Naive thymus-derived CD4-positive, alpha-beta T cell (primary cell): Measurements from ENCODE around the gene RPL12. TPM values are rescaled to one million over a fixed set of nuclear protein-coding genes. Genes with fewer than 3 reads are reported as not detected.

Source experiments
- ATAC-seq: fragments of 150-1000 bp; cut with Tn5 transposase; 2 replicates; pipeline ENCODE4 v1.10.0; 2021; ENCODE audit warnings: mild to moderate bottlenecking, moderate library complexity
- CTCF ChIA-PET: fragments of 350-600 bp; sonication (Branson Sonifier 250); formaldehyde crosslinking; loops from one replicate; lab custom pipeline; 2021; ENCODE audit warnings: antibody characterized with exemption; lab: Charles Lee
- POLR2A ChIA-PET: fragments of 350-600 bp; sonication (Branson Sonifier 250); formaldehyde crosslinking; loops from one replicate; lab custom pipeline; 2021; ENCODE audit warnings: antibody characterized with exemption, inconsistent platforms; lab: Charles Lee
- DNase-seq, 9 donors: peaks; one replicate each; pipeline versions ENCODE4 v3.0.0 to v3.0.0-alpha.2; 2020 to 2022; ENCODE audit warnings: mixed read lengths in 1 of 9
- H3K27ac ChIP-seq: one replicate; pipeline ENCODE4 v1.7.0; 2013; ENCODE audit warnings: mild to moderate bottlenecking, low read depth, low read length, moderate library complexity
- H3K27me3 ChIP-seq, 2 donors: one replicate each; pipeline ENCODE4 v1.7.0; 2013; ENCODE audit warnings: low read length in 2 of 2, mild to moderate bottlenecking in 2 of 2, moderate library complexity in 2 of 2; ENCODE audit not compliant: control insufficient read depth in 2 of 2, insufficient read depth in 2 of 2
- H3K36me3 ChIP-seq, 3 experiments: 1 replicate in 2 of 3; 2 replicates in 1 of 3; pipeline ENCODE4 v1.7.0; 2013; ENCODE audit warnings: low read length in 3 of 3, mild to moderate bottlenecking in 3 of 3, moderate library complexity in 1 of 3; ENCODE audit not compliant: insufficient read depth in 3 of 3, control insufficient read depth in 2 of 3
- H3K4me1 ChIP-seq, 2 donors: one replicate each; pipeline ENCODE4 v1.7.0; 2013; ENCODE audit warnings: low read length in 2 of 2, mild to moderate bottlenecking in 2 of 2, moderate library complexity in 1 of 2; ENCODE audit not compliant: control insufficient read depth in 2 of 2, insufficient read depth in 2 of 2
- H3K4me3 ChIP-seq: 2 replicates; pipeline ENCODE4 v1.7.0; 2013; ENCODE audit warnings: mild to moderate bottlenecking, low read length
- H3K9me3 ChIP-seq, 3 experiments: 1 replicate in 2 of 3; 2 replicates in 1 of 3; pipeline ENCODE4 v1.7.0; 2013; ENCODE audit warnings: low read length in 3 of 3; ENCODE audit not compliant: control insufficient read depth in 2 of 3
- H3K27ac Mint-ChIP-seq, 9 donors: one replicate each; pipeline ENCODE4 v1.8.0; 2020 to 2022; ENCODE audit warnings: mixed read lengths in 9 of 9, mild to moderate bottlenecking in 8 of 9, moderate library complexity in 5 of 9, inconsistent platforms in 2 of 9
- H3K27me3 Mint-ChIP-seq, 5 donors: one replicate each; pipeline ENCODE4 v1.8.0; 2021 to 2022; ENCODE audit warnings: mixed read lengths in 5 of 5, mild to moderate bottlenecking in 1 of 5
- H3K36me3 Mint-ChIP-seq, 5 donors: one replicate each; pipeline ENCODE4 v1.8.0; 2020 to 2022; ENCODE audit warnings: mixed read lengths in 5 of 5, mild to moderate bottlenecking in 3 of 5, inconsistent platforms in 1 of 5
- H3K4me1 Mint-ChIP-seq, 7 donors: one replicate each; pipeline ENCODE4 v1.8.0; 2020 to 2022; ENCODE audit warnings: mixed read lengths in 7 of 7, mild to moderate bottlenecking in 3 of 7, inconsistent platforms in 1 of 7
- H3K4me3 Mint-ChIP-seq, 10 donors: one replicate each; pipeline ENCODE4 v1.8.0; 2020 to 2022; ENCODE audit warnings: mild to moderate bottlenecking in 10 of 10, mixed read lengths in 10 of 10, moderate library complexity in 6 of 10, inconsistent platforms in 2 of 10
- H3K9me3 Mint-ChIP-seq, 11 donors: one replicate each; pipeline ENCODE4 v1.8.0; 2020 to 2022; ENCODE audit warnings: mixed read lengths in 11 of 11, mild to moderate bottlenecking in 4 of 11, inconsistent platforms in 1 of 11, moderate library complexity in 1 of 11
- intact Hi-C, 2 donors: fragments of 100-400 bp; cut with micrococcal nuclease; formaldehyde crosslinking; loops; one replicate each; pipeline ENCODE4 v1.15.1; 2023
- polyA plus RNA-seq, 2 donors: library from polyadenylated mRNA; unstranded; fragments of 300-500 nt; fragmentation: Illumina TruSeq; gene quantifications; one replicate each; pipeline ENCODE4 v1.2.3, GENCODE V29; 2021
- total RNA-seq, 6 experiments: library from RNA in 5 of 6; stranded (reverse) in 5 of 6; gene quantifications; 1 replicate in 5 of 6; 2 replicates in 1 of 6; pipeline ENCODE4 v1.2.3 and lab custom pipeline; 2021 to 2026

RPL12 gene
- total and polyA plus RNA-seq, 7 experiments from 2014 or later: 1,005 to 1,958 (median 1,896) TPM

- Mint-ChIP-seq H3K4me1 (peaks cover 21 to 45% (median 40%) of the 10 kb centered on the region in 7 donors), H3K9me3 (peaks cover 0 to 8% (median 0%) of the 10 kb centered on the region in 11 donors), H3K27me3 (no peaks in the 10 kb centered on the region), H3K36me3 (peaks cover 3 to 55% (median 26%) of the 10 kb centered on the region in 5 donors), H3K4me3 (peak overlapping the region; percentile 83 to 98 (median 94)), H3K27ac (peak overlapping the region; percentile 76 to 97 (median 94))
- peak overlapping the region; percentile 75 for H3K4me3 ChIP-seq
- peak overlapping the region; percentile 86 for H3K27ac ChIP-seq
- ATAC-seq: peak; percentile 6
- H3K27me3 ChIP-seq: no peaks in the 10 kb centered on the region
- no peaks in the 10 kb centered on the region for H3K9me3 ChIP-seq
- intact Hi-C loops: loop anchor here (1.0 to 10.0 kb wide), 13 partner anchors 54 to 827 kb away; partner anchors contain the start of genes BBLN (in 1 of the 2), CDK9 (in 1 of the 2), GOLGA2 (in 1 of the 2) and SLC2A8 (in 1 of the 2)
- CTCF ChIA-PET: no interaction called here
- POLR2A ChIA-PET: interaction anchor here (0.7 to 2.8 kb wide), 20 partner anchors 10 to 740 kb away, joined by 3 to 28 read pairs (median 5); partner anchors contain the start of genes TOR2A and ZNF79
- peaks cover 21 to 25% of the 10 kb centered on the region in 2 donors for H3K4me1 ChIP-seq
- peaks cover 16 to 51% (median 23%) of the 10 kb centered on the region in 3 experiments for H3K36me3 ChIP-seq
- no peak for DNase-seq
Measured at GRCh38 chr9:127450243-127450760, 904 bp downstream of the RPL12 start.

DNA sequence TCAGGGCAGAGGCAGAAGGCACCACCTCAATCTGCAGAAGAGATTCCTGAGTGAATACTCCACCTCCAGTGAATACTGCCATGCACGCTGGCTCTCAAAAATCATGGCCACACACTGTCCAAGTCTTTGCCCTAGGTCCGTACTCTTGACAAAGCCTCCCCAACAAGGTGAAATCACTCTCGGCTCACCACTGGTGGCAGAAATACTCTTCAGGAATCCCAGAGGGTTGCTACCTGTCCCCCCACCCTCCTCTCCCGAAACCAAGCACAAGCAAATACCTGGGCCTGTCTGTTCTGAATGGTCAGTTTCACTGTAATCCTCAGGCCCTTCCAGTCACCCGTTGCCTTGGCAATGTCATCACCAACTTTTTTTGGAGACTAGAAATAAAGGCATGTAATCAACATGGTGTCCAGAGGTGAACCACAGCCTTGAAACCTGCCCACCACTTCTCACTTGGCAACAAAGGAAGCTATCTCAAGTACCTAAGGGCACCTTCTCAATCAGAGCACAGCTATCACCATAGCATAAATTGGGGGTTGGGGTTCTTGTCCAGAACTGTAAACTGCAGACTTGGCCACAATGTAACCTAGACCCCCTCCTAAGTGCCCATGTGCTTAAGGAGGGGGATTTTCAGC is 1.8 kb downstream of the RPL12 start:
- H3K27me3 ChIP-seq: no peaks in the 10 kb centered on the region
- intact Hi-C loops: no loop called here
- DNase-seq: no peak
- peak overlapping the region; percentile 83 to 98 (median 94) for H3K4me3 Mint-ChIP-seq
- H3K4me1 ChIP-seq: peaks cover 21 to 25% of the 10 kb centered on the region in 2 donors
- CTCF ChIA-PET: no interaction called here
- H3K4me3 ChIP-seq: peak overlapping the region; percentile 75
- H3K4me1 Mint-ChIP-seq: peaks cover 24 to 45% (median 40%) of the 10 kb centered on the region in 7 donors
- peak overlapping the region; percentile 76 to 97 (median 92) for H3K27ac Mint-ChIP-seq
- POLR2A ChIA-PET: interaction anchor here (0.8 to 2.8 kb wide), 8 partner anchors 9 to 285 kb away, joined by 3 to 28 read pairs (median 8); partner anchors contain the start of genes TOR2A and ZNF79
- peaks cover 0 to 11% (median 0%) of the 10 kb centered on the region in 11 donors for H3K9me3 Mint-ChIP-seq
- peaks cover 21 to 59% (median 28%) of the 10 kb centered on the region in 3 experiments for H3K36me3 ChIP-seq
- H3K27ac ChIP-seq: peak overlapping the region; percentile 86
- H3K36me3 Mint-ChIP-seq: peaks cover 5 to 63% (median 32%) of the 10 kb centered on the region in 5 donors
- no peaks in the 10 kb centered on the region for H3K9me3 ChIP-seq
- no peaks in the 10 kb centered on the region for H3K27me3 Mint-ChIP-seq
- no peak for ATAC-seq

DNA sequence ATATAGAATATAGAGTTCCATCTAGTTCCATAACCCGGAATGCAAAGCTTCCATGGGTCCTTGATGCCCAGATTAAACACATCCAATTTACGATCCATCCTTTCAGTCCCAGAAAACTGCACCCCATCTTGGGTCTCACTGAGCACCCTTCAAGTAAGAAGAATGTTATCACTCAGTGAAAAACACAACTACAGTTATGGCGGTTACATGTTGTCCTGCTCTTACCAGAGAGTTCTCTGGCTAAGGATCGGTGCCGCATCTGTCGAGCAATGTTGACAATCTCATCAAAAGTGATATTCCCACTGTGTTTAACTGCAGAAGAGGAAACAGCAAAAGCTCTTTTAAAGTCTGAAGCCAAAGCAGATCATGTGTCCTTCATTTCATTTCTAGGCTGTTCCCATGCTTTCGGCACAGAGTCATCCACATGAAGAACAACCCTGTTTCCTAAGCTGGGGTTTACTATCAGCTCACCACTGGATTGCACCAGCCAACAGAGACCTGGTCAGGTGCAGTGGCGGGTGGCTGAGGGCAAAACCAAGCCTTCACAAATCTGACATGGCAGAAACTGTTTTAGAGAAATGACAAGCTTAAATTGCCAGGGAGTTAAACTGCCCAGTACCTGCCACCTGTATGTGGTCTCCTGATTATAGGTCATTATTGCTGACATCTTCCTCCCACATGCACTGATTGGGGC is 2.9 kb downstream of the RPL12 start:
- ChIA-PET POLR2A (interaction anchor here (0.6 to 1.1 kb wide), 2 partner anchors 25 to 40 kb away, joined by 3 read pairs; partner anchors contain the start of gene ZNF79), CTCF (no interaction called here)
- no peaks in the 10 kb centered on the region for H3K27me3 Mint-ChIP-seq
- DNase-seq (no peak), ATAC-seq (no peak)
- H3K9me3 Mint-ChIP-seq: peaks cover 0 to 14% (median 0%) of the 10 kb centered on the region in 11 donors
- H3K36me3 Mint-ChIP-seq: peaks cover 10 to 73% (median 36%) of the 10 kb centered on the region in 5 donors
- peak overlapping the region in 5 of 9 donors; percentile 38 to 96 (median 66) for H3K27ac Mint-ChIP-seq
- peak overlapping the region in 5 of 10 donors; percentile 1 to 94 (median 29) for H3K4me3 Mint-ChIP-seq
- H3K27ac ChIP-seq: no peak overlapping the region
- peaks cover 28 to 45% (median 40%) of the 10 kb centered on the region in 7 donors for H3K4me1 Mint-ChIP-seq
- no peaks in the 10 kb centered on the region for H3K27me3 ChIP-seq
- peaks cover 21 to 71% (median 34%) of the 10 kb centered on the region in 3 experiments for H3K36me3 ChIP-seq
- H3K9me3 ChIP-seq: no peaks in the 10 kb centered on the region
- peaks cover 21 to 25% of the 10 kb centered on the region in 2 donors for H3K4me1 ChIP-seq
- H3K4me3 ChIP-seq: no peak overlapping the region
- intact Hi-C loops: no loop called here

- Mint-ChIP-seq H3K4me1 (peaks cover 28 to 43% (median 37%) of the 10 kb centered on the region in 7 donors), H3K27me3 (no peaks in the 10 kb centered on the region), H3K9me3 (peaks cover 0 to 14% (median 0%) of the 10 kb centered on the region in 11 donors), H3K4me3 (peak overlapping the region in 1 of 10 donors; percentile 94), H3K27ac (peak overlapping the region in 6 of 9 donors; percentile 29 to 78 (median 58)), H3K36me3 (peaks cover 10 to 80% (median 37%) of the 10 kb centered on the region in 5 donors)
- Histone ChIP-seq H3K27me3 (no peaks in the 10 kb centered on the region), H3K4me1 (peaks cover 21 to 25% of the 10 kb centered on the region in 2 donors), H3K4me3 (no peak overlapping the region), H3K9me3 (no peaks in the 10 kb centered on the region), H3K36me3 (peaks cover 21 to 76% (median 34%) of the 10 kb centered on the region in 3 experiments), H3K27ac (no peak overlapping the region)
- POLR2A ChIA-PET: interaction anchor here (0.6 to 1.1 kb wide), 2 partner anchors 24 to 40 kb away, joined by 3 read pairs; partner anchors contain the start of gene ZNF79
- intact Hi-C loops: no loop called here
- no peak for DNase-seq
- no peak for ATAC-seq
- CTCF ChIA-PET: no interaction called here
Measured at GRCh38 chr9:127447416-127448111, 3.6 kb downstream of the RPL12 start.

- ATAC-seq (no peak), DNase-seq (no peak)
- ChIA-PET CTCF (interaction anchor here (0.6 kb wide), 1 partner anchor 155 kb away, joined by 4 read pairs; no protein-coding TSS in a partner anchor), POLR2A (no interaction called here)
- Histone ChIP-seq H3K27me3 (no peaks in the 10 kb centered on the region), H3K27ac (no peak overlapping the region), H3K4me1 (peaks cover 17 to 18% of the 10 kb centered on the region in 2 donors), H3K36me3 (peaks cover 21 to 79% (median 34%) of the 10 kb centered on the region in 3 experiments), H3K4me3 (no peak overlapping the region), H3K9me3 (no peaks in the 10 kb centered on the region)
- H3K36me3 Mint-ChIP-seq: peaks cover 10 to 87% (median 40%) of the 10 kb centered on the region in 5 donors
- peak overlapping the region in 1 of 9 donors; percentile 3 for H3K27ac Mint-ChIP-seq
- intact Hi-C loops: no loop called here
- H3K27me3 Mint-ChIP-seq: no peaks in the 10 kb centered on the region
- peaks cover 0 to 14% (median 0%) of the 10 kb centered on the region in 11 donors for H3K9me3 Mint-ChIP-seq
- H3K4me3 Mint-ChIP-seq: no peak overlapping the region
- peaks cover 26 to 36% (median 32%) of the 10 kb centered on the region in 7 donors for H3K4me1 Mint-ChIP-seq
Measured at GRCh38 chr9:127446713-127447415, 4.3 kb downstream of the RPL12 start.
